OCI-LY3 (cell line): ENCODE measurements around the gene RDH5.

ENCODE experiments used
- CTCF ChIP-seq: fragments of 200-600, 300-600 bp; sonication (generic); IDR thresholded peaks from 2 replicates; pipeline ENCODE4 v1.5.1; 2014; ENCODE audit warnings: antibody characterized with exemption, low read length, low read depth
- EZH2phosphoT487 ChIP-seq: fragments of 200-600 bp; shearing (Covaris generic); IDR thresholded peaks from 2 replicates; pipeline ENCODE4 v1.6.1; 2018; ENCODE audit warnings: antibody characterized with exemption, mixed run types, low read depth

DNA sequence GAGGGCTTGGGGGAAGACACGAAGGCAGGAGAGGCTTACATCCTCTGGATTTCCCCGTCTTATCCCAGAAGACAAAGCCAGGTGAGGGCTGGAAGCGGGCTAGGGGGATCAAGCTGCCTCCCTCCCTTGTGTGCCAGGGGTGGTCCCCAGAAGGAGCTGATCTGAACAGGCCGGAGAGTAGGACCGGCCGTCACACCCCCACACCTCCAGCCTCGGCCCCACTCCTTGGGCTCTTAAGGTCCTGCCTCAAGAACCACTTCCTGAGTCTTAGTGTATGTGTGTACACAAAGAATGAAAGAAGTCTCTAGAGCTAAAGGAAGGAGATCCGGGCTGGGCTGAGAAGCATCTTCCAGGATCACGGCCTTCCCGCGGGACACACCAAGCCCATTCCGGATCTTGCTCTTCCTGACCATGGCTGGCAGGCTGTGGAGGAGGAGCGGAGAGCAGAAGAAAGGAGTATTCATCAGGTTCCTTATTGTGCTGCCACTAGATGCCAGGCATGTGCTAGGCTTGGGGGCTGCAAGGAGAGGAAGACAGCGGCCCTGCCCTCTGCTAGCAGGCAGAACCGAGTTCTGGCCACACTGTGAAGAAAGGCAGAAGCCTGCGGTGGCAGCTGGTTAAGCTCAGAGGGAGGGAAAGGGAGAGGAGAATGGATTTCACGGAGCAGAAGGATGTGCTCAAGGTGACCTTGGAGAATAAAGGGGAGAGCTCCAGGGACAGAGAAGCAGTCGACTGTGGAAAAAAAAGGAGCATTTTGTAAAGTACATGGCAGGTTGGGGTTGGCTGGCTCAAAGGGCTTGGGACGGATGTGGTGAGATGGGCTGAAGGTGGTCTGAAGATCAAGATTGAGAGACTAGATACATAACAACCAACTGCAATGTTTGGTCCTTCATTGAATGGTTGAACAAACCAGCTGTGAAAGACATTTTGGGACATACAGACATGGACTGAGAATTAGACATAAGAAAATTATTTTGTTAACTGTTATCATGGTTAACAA lies 9.9 kb downstream of the RDH5 start:
- TF ChIP-seq CTCF (peak; percentile 7; the same call in 1 of the 2 replicates), EZH2phosphoT487 (no peak)
